RWPE2 (cell line): ENCODE results near the gene HEMGN.

Experiments
- ATAC-seq: fragments of 200-7000 bp; cut with Tn5 transposase; 3 replicates; pipeline ENCODE4 v1.9.1; 2021; ENCODE audit warnings: low read depth
- DNase-seq: peaks from one replicate; pipeline ENCODE4 v3.0.0-alpha.2; 2020; ENCODE audit warnings: low spot score
- H3K27ac ChIP-seq: fragments of 450-650 bp; 2 replicates; pipeline ENCODE4 v1.5.1; 2017; ENCODE audit warnings: mild to moderate bottlenecking; ENCODE audit not compliant: poor library complexity, severe bottlenecking
- H3K27me3 ChIP-seq: fragments of 250-450 bp; sonication (Bioruptor Pico); 2 replicates; pipeline ENCODE4 v1.5.1; 2021; ENCODE audit warnings: mild to moderate bottlenecking, moderate library complexity; ENCODE audit not compliant: insufficient read depth, poor library complexity, severe bottlenecking
- H3K36me3 ChIP-seq: fragments of 250-450 bp; sonication (Bioruptor Pico); 2 replicates; pipeline ENCODE4 v1.5.1; 2020; ENCODE audit warnings: low read depth, mild to moderate bottlenecking, moderate library complexity
- H3K4me1 ChIP-seq: fragments of 250-450 bp; sonication (Bioruptor Pico); 2 replicates; pipeline ENCODE4 v1.5.1; 2021; ENCODE audit warnings: mild to moderate bottlenecking, moderate library complexity; ENCODE audit not compliant: insufficient read depth, poor library complexity, severe bottlenecking
- H3K4me3 ChIP-seq: fragments of 250-450 bp; sonication (Bioruptor Pico); 2 replicates; pipeline ENCODE4 v1.5.1; 2021; ENCODE audit warnings: mild to moderate bottlenecking, moderate library complexity; ENCODE audit not compliant: severe bottlenecking
- H3K9me3 ChIP-seq: fragments of 250-450 bp; sonication (Bioruptor Pico); 2 replicates; pipeline ENCODE4 v1.5.1; 2021; ENCODE audit warnings: mild to moderate bottlenecking, moderate library complexity; ENCODE audit not compliant: severe bottlenecking
- CTCF ChIP-seq: fragments of 450-650 bp; IDR thresholded peaks from one replicate; pipeline ENCODE4 v1.5.1; 2017; ENCODE audit warnings: mild to moderate bottlenecking, moderate library complexity; ENCODE audit not compliant: poor library complexity, severe bottlenecking

HEMGN gene

GRCh38 chr9:97972753-97973152, 34.8 kb upstream of the HEMGN start:
- peaks cover 3% of the 10 kb centered on the region for H3K27me3 ChIP-seq

GRCh38 chr9:97970165-97970564, 32.2 kb upstream of the HEMGN start:
- H3K4me3 ChIP-seq: no peak overlapping the region
- no peaks in the 10 kb centered on the region for H3K9me3 ChIP-seq
- H3K27me3 ChIP-seq: peaks cover 3% of the 10 kb centered on the region
- ATAC-seq (no peak), DNase-seq (no peak)
- H3K4me1 ChIP-seq: no peaks in the 10 kb centered on the region
- no peak for TF ChIP-seq CTCF
- no peaks in the 10 kb centered on the region for H3K36me3 ChIP-seq
- H3K27ac ChIP-seq: no peak overlapping the region

More at GRCh38 chr9:97972753-97973152, 34.8 kb upstream of the HEMGN start:
- no peak overlapping the region for H3K4me3 ChIP-seq
- H3K27ac ChIP-seq: no peak overlapping the region
- no peaks in the 10 kb centered on the region for H3K4me1 ChIP-seq
- DNase-seq (no peak), ATAC-seq (no peak)
- H3K9me3 ChIP-seq: no peaks in the 10 kb centered on the region
- no peak for TF ChIP-seq CTCF
- no peaks in the 10 kb centered on the region for H3K36me3 ChIP-seq

- peaks cover 3% of the 10 kb centered on the region for H3K27me3 ChIP-seq
- H3K27ac ChIP-seq: no peak overlapping the region
- DNase-seq: no peak
Measured at GRCh38 chr9:97969014-97969413, 31.0 kb upstream of the HEMGN start.

GRCh38 chr9:97966493-97966892, 28.5 kb upstream of the HEMGN start:
- DNase-seq: no peak
- H3K9me3 ChIP-seq: no peaks in the 10 kb centered on the region
- no peak overlapping the region for H3K27ac ChIP-seq
- H3K4me1 ChIP-seq: no peaks in the 10 kb centered on the region
- TF ChIP-seq CTCF: no peak
- H3K36me3 ChIP-seq: no peaks in the 10 kb centered on the region
- 0 out of 3 replicates have a peak, but pooled peaks have one; percentile 29 for ATAC-seq
- H3K4me3 ChIP-seq: no peak overlapping the region
- H3K27me3 ChIP-seq: no peaks in the 10 kb centered on the region

More at GRCh38 chr9:97969014-97969413, 31.0 kb upstream of the HEMGN start:
- no peaks in the 10 kb centered on the region for H3K9me3 ChIP-seq
- TF ChIP-seq CTCF: no peak
- no peaks in the 10 kb centered on the region for H3K4me1 ChIP-seq
- H3K36me3 ChIP-seq: no peaks in the 10 kb centered on the region
- ATAC-seq: no peak
- H3K4me3 ChIP-seq: no peak overlapping the region

- Histone ChIP-seq H3K27me3 (no peaks in the 10 kb centered on the region), H3K4me1 (no peaks in the 10 kb centered on the region), H3K36me3 (no peaks in the 10 kb centered on the region), H3K4me3 (no peak overlapping the region), H3K27ac (no peak overlapping the region), H3K9me3 (no peaks in the 10 kb centered on the region)
- DNase-seq (no peak), ATAC-seq (no peak)
- no peak for TF ChIP-seq CTCF
Measured at GRCh38 chr9:97964901-97965300, 26.9 kb upstream of the HEMGN start.
